ENCODE results near the gene FBRS.
A peak's percentile ranks its signal among the peaks of the same experiment; 100 is the strongest.

Gene FBRS

GRCh38 chr16:30645727-30646126, 12.5 kb upstream of the FBRS start:
- DNase-seq = no peak

GRCh38 chr16:30647274-30647571, 11.0 kb upstream of the FBRS start:
- no peak for DNase-seq

GRCh38 chr16:30649725-30650368, 8.4 kb upstream of the FBRS start:
- DNase-seq = no peak

GRCh38 chr16:30650369-30651123, 7.7 kb upstream of the FBRS start, which contains the start of gene PRR14:
TSS of gene PRR14 (plus strand) at chr16:30650960. CDS start at chr16:30651646, 686 bp downstream.
- peak; percentile 100 for DNase-seq

- DNase-seq = peak; percentile 70
Observed at GRCh38 chr16:30651124-30652004, 6.9 kb upstream of the FBRS start.

- no peak for DNase-seq
Observed at GRCh38 chr16:30652005-30652296, 6.3 kb upstream of the FBRS start.

GRCh38 chr16:30652718-30653117, 5.5 kb upstream of the FBRS start:
- no peak for DNase-seq

GRCh38 chr16:30654856-30655255, 3.4 kb upstream of the FBRS start:
- no peak for DNase-seq

GRCh38 chr16:30655815-30656347, 2.4 kb upstream of the FBRS start:
- DNase-seq = no peak

- no peak for DNase-seq
Observed at GRCh38 chr16:30656388-30656787, 1.8 kb upstream of the FBRS start.

GRCh38 chr16:30656974-30657865, 1.0 kb upstream of the FBRS start:
- no peak for DNase-seq

GRCh38 chr16:30658731-30659506, 688 bp downstream of the FBRS start:
- DNase-seq = peak; percentile 96

- DNase-seq = no peak
Observed at GRCh38 chr16:30659507-30660423, 1.5 kb downstream of the FBRS start.

- DNase-seq = no peak
Observed at GRCh38 chr16:30660424-30661261, 2.4 kb downstream of the FBRS start.

GRCh38 chr16:30662449-30662848, 4.2 kb downstream of the FBRS start:
- DNase-seq = no peak

- no peak for DNase-seq
Observed at GRCh38 chr16:30663038-30663437, 4.8 kb downstream of the FBRS start.

- no peak for DNase-seq
Observed at GRCh38 chr16:30663820-30664219, 5.6 kb downstream of the FBRS start.

- DNase-seq = no peak
Observed at GRCh38 chr16:30664616-30665109, 6.4 kb downstream of the FBRS start.

GRCh38 chr16:30665155-30665829, 7.1 kb downstream of the FBRS start:
- no peak for DNase-seq

All from NCI-H345 (cell line).